H1 (cell line): Measurements from ENCODE around the gene NRXN3. TPM values are rescaled to one million over a fixed set of nuclear protein-coding genes. Genes with fewer than 3 reads are reported as not detected.

Source experiments
- CTCF ChIA-PET: fragments of 300-600 bp; sonication (Branson Sonifier 250); formaldehyde crosslinking; loops from one replicate; lab custom pipeline; 2021; ENCODE audit not compliant: partially characterized antibody; lab: Charles Lee
- POLR2A ChIA-PET: fragments of 300-600 bp; sonication (Branson Sonifier 250); formaldehyde crosslinking; loops from one replicate; lab custom pipeline; 2021; ENCODE audit warnings: inconsistent platforms; ENCODE audit not compliant: partially characterized antibody; lab: Charles Lee
- DNase-seq, 2 experiments: peaks; one replicate each; pipeline versions ENCODE4 v3.0.0 to v3.0.0-alpha.2; 2010 to 2022; ENCODE audit warnings: low spot score in 2 of 2, low read depth in 1 of 2, mixed read lengths in 1 of 2
- FAIRE-seq: peaks from 2 replicates; lab custom pipeline; 2011; peaks lifted over from hg19 to GRCh38; lab: Jason Lieb, UNC
- H2AFZ ChIP-seq: 2 replicates; pipeline ENCODE4 v1.8.1; 2012; ENCODE audit warnings: low read length, inconsistent platforms
- H2AK5ac ChIP-seq: 2 replicates; pipeline ENCODE4 v1.6.1; 2013; ENCODE audit warnings: low read depth, low read length
- H2BK120ac ChIP-seq: replicated peaks from 2 replicates; pipeline ENCODE3; 2013; ENCODE audit warnings: low read depth, low read length, inconsistent platforms
- H2BK12ac ChIP-seq: 2 replicates; pipeline ENCODE4 v1.6.1; 2013; ENCODE audit warnings: low read depth, low read length
- H2BK15ac ChIP-seq: 2 replicates; pipeline ENCODE4 v1.6.1; 2013; ENCODE audit warnings: low read length
- H2BK20ac ChIP-seq: 2 replicates; pipeline ENCODE4 v1.6.1; 2013; ENCODE audit warnings: low read length
- H2BK5ac ChIP-seq: 2 replicates; pipeline ENCODE4 v1.6.1; 2013; ENCODE audit warnings: low read depth, low read length
- H3K14ac ChIP-seq: 2 replicates; pipeline ENCODE4 v1.6.1; 2013; ENCODE audit warnings: inconsistent platforms; ENCODE audit not compliant: insufficient read length
- H3K18ac ChIP-seq: 2 replicates; pipeline ENCODE4 v1.6.1; 2013; ENCODE audit warnings: low read length; ENCODE audit errors: extremely low read depth
- H3K23ac ChIP-seq: 2 replicates; pipeline ENCODE4 v1.6.1; 2013; ENCODE audit warnings: inconsistent platforms; ENCODE audit not compliant: insufficient read length
- H3K23me2 ChIP-seq: 2 replicates; pipeline ENCODE4 v1.6.1; 2013; ENCODE audit warnings: low read depth, low read length
- H3K27ac ChIP-seq: 2 replicates; pipeline ENCODE4 v1.6.1; 2011; ENCODE audit warnings: low read depth, low read length, inconsistent platforms
- H3K27me3 ChIP-seq, 4 experiments: replicated peaks in 1 of 4; 1 replicate in 1 of 4; 2 replicates in 3 of 4; pipeline versions ENCODE4 v1.6.1 to v1.8.1; 2011 to 2013; ENCODE audit warnings: low read length in 3 of 4, mild to moderate bottlenecking in 3 of 4, inconsistent platforms in 2 of 4, mixed read lengths in 2 of 4, moderate library complexity in 1 of 4; ENCODE audit not compliant: control insufficient read depth in 3 of 4, insufficient read depth in 3 of 4; ENCODE audit errors: extremely low read depth in 1 of 4
- H3K36me3 ChIP-seq, 4 experiments: 2 replicates each; pipeline versions ENCODE4 v1.6.1 to v1.8.1; 2011 to 2013; ENCODE audit warnings: mild to moderate bottlenecking in 4 of 4, low read length in 3 of 4, moderate library complexity in 2 of 4, control low read depth in 1 of 4, inconsistent platforms in 1 of 4; ENCODE audit not compliant: insufficient read depth in 4 of 4, control insufficient read depth in 2 of 4
- H3K4ac ChIP-seq: replicated peaks from 2 replicates; pipeline ENCODE3; 2013; ENCODE audit warnings: low read length, low read depth, mixed read lengths, inconsistent platforms; ENCODE audit not compliant: insufficient read length
- H3K4me1 ChIP-seq, 4 experiments: replicated peaks in 1 of 4; 1 replicate in 1 of 4; 2 replicates in 3 of 4; pipeline versions ENCODE4 v1.6.1 to v1.8.1; 2011 to 2013; ENCODE audit warnings: low read length in 3 of 4, inconsistent platforms in 2 of 4, mixed read lengths in 1 of 4; ENCODE audit not compliant: insufficient read depth in 4 of 4, control insufficient read depth in 3 of 4
- H3K4me2 ChIP-seq, 2 experiments: 2 replicates each; pipeline versions ENCODE4 v1.6.1 to v1.8.1; 2011 to 2013; ENCODE audit warnings: low read depth in 2 of 2, low read length in 2 of 2, control low read depth in 1 of 2, inconsistent platforms in 1 of 2, mild to moderate bottlenecking in 1 of 2; ENCODE audit not compliant: insufficient read depth in 1 of 2
- H3K4me3 ChIP-seq, 4 experiments: fragments of 200-600, 300-600 bp in 1 of 4; sonication (generic), shearing (Covaris generic), sonication (Bioruptor Twin) in 1 of 4; 2 replicates each; pipeline versions ENCODE4 v1.5.1 to v1.8.1; 2011 to 2016; ENCODE audit warnings: low read length in 4 of 4, low read depth in 3 of 4, control low read depth in 2 of 4, inconsistent platforms in 2 of 4, mild to moderate bottlenecking in 2 of 4, mixed read lengths in 1 of 4, moderate library complexity in 1 of 4; ENCODE audit not compliant: insufficient read depth in 2 of 4; ENCODE audit errors: extremely low read depth in 1 of 4
- H3K56ac ChIP-seq: replicated peaks from 2 replicates; pipeline ENCODE3; 2013; ENCODE audit warnings: low read depth, mild to moderate bottlenecking, mixed read lengths, low read length, inconsistent platforms; ENCODE audit not compliant: insufficient read length
- H3K79me1 ChIP-seq: 2 replicates; pipeline ENCODE4 v1.6.1; 2013; ENCODE audit warnings: low read depth, low read length, control low read depth
- H3K79me2 ChIP-seq, 2 experiments: 2 replicates each; pipeline versions ENCODE4 v1.6.1 to v1.8.1; 2012 to 2013; ENCODE audit warnings: low read length in 2 of 2, mild to moderate bottlenecking in 2 of 2, inconsistent platforms in 1 of 2; ENCODE audit not compliant: insufficient read depth in 2 of 2, control insufficient read depth in 1 of 2
- H3K9ac ChIP-seq, 4 experiments: replicated peaks in 1 of 4; 1 replicate in 1 of 4; 2 replicates in 3 of 4; pipeline versions ENCODE4 v1.6.1 to v1.8.1; 2011 to 2013; ENCODE audit warnings: low read depth in 3 of 4, low read length in 3 of 4, control low read depth in 2 of 4, mild to moderate bottlenecking in 2 of 4, moderate library complexity in 2 of 4, inconsistent platforms in 1 of 4; ENCODE audit errors: extremely low read depth in 1 of 4
- H3K9me3 ChIP-seq, 2 experiments: 2 replicates each; pipeline versions ENCODE4 v1.6.1 to v1.8.1; 2012 to 2013; ENCODE audit warnings: mild to moderate bottlenecking in 2 of 2, moderate library complexity in 2 of 2, control low read depth in 1 of 2, inconsistent platforms in 1 of 2, low read depth in 1 of 2, low read length in 1 of 2, mixed read lengths in 1 of 2; ENCODE audit not compliant: insufficient read depth in 2 of 2
- H4K20me1 ChIP-seq, 2 experiments: replicated peaks in 1 of 2; 2 replicates each; pipeline versions ENCODE3 to v1.8.1; 2011 to 2013; ENCODE audit warnings: inconsistent platforms in 2 of 2, low read length in 2 of 2, mild to moderate bottlenecking in 1 of 2; ENCODE audit not compliant: insufficient read depth in 2 of 2, control insufficient read depth in 1 of 2
- H4K5ac ChIP-seq: 2 replicates; pipeline ENCODE4 v1.6.1; 2013; ENCODE audit warnings: low read length, low read depth, mixed read lengths, inconsistent platforms; ENCODE audit not compliant: insufficient read length
- H4K8ac ChIP-seq: 2 replicates; pipeline ENCODE4 v1.8.0; 2013; ENCODE audit warnings: mild to moderate bottlenecking, moderate library complexity, low read length, inconsistent platforms; ENCODE audit not compliant: insufficient read depth; ENCODE audit errors: extremely low read depth
- H4K91ac ChIP-seq: replicated peaks from 2 replicates; pipeline ENCODE3; 2013; ENCODE audit warnings: low read length, mixed read lengths, inconsistent platforms; ENCODE audit not compliant: insufficient read length
- BRCA1 ChIP-seq: IDR thresholded peaks from 2 replicates; pipeline ENCODE4 v1.6.1; 2012; ENCODE audit warnings: low read depth, low read length, improper control_type of control experiment
- RBBP5 ChIP-seq: IDR thresholded peaks from 2 replicates; pipeline ENCODE4 v1.7.1; 2012; ENCODE audit warnings: low read depth, mild to moderate bottlenecking, inconsistent platforms, low read length, moderate library complexity, borderline replicate concordance
- SRF ChIP-seq: IDR thresholded peaks from 2 replicates; pipeline ENCODE4 v1.6.1; 2011; ENCODE audit warnings: mild to moderate bottlenecking, low read depth, low read length, moderate library complexity
- WGBS, 2 experiments: shearing (Covaris generic) in 1 of 2; methylation state at CpG; one replicate each; pipeline versions ENCODE4 v1.1.6 to v1.1.7; 2013 to 2015; ENCODE audit warnings: low lambda C conversion rate in 2 of 2, mixed read lengths in 2 of 2, inconsistent platforms in 1 of 2, low coverage in 1 of 2, missing lambda C conversion rate in 1 of 2; ENCODE audit not compliant: insufficient replicate concordance in 2 of 2, insufficient coverage in 1 of 2, insufficient read length in 1 of 2; ENCODE audit errors: extremely low coverage in 1 of 2, missing lambda C conversion rate in 1 of 2; 5-methylcytosine and 5-hydroxymethylcytosine counted together
- polyA plus RNA-seq, 7 experiments: library from polyadenylated mRNA; depleted of rRNA in 3 of 7; stranded (reverse) in 5 of 7; unstranded in 2 of 7; fragments of >200 nt in 5 of 7; fragments of 200-250 nt in 2 of 7; gene quantifications; 1 replicate in 5 of 7; 2 replicates in 1 of 7; 4 replicates in 1 of 7; pipeline versions ENCODE4 v1.2.1 to v1.2.3, GENCODE V29; 2011 to 2013; ENCODE audit warnings: missing spikeins in 2 of 7, mixed read lengths in 2 of 7
- total RNA-seq: library from RNA; stranded (reverse); fragmentation: NEBNext Ultra II Directional; extraction: Animal tissue kit (Norgen Biotek cat#: 25700); gene quantifications from 2 replicates; pipeline ENCODE4 v1.2.1, GENCODE V29; 2021

NRXN3 gene
- total and polyA plus RNA-seq, 2 of the 8 experiments (the other 6 are each of a cell fraction or from before 2014, with no cell fraction given), result 2.6 to 4.1 TPM

- FAIRE-seq (no peak), DNase-seq (no peak)
Measured at GRCh38 chr14:79487632-79488031, 1317.5 kb downstream of the NRXN3 start.

More at GRCh38 chr14:79487632-79488031, 1317.5 kb downstream of the NRXN3 start:
- Histone ChIP-seq H3K79me2 (no peaks in the 10 kb centered on the region), H3K9me3 (no peaks in the 10 kb centered on the region), H3K23me2 (peaks cover 4% of the 10 kb centered on the region; the same call in 1 of the 2 replicates), H3K23ac (no peak overlapping the region), H3K27me3 (peaks cover 0 to 1% (median 0%) of the 10 kb centered on the region in 4 experiments; a peak in 1 of 7 replicates), H4K20me1 (no peaks in the 10 kb centered on the region), H2BK15ac (no peak overlapping the region), H3K4me3 (no peak overlapping the region), H3K18ac (no peak overlapping the region), H2BK120ac (no peak overlapping the region), H2AFZ (no peak overlapping the region), H2AK5ac (no peak overlapping the region), H2BK20ac (no peak overlapping the region), H4K5ac (no peak overlapping the region), H3K27ac (no peak overlapping the region), H3K56ac (no peak overlapping the region), H3K36me3 (no peaks in the 10 kb centered on the region), H3K9ac (no peak overlapping the region), H4K8ac (no peak overlapping the region), H3K14ac (no peak overlapping the region), H3K79me1 (no peaks in the 10 kb centered on the region), H2BK12ac (no peak overlapping the region), H3K4me1 (peaks cover 0 to 9% (median 2%) of the 10 kb centered on the region in 4 experiments; a peak in 5 of 7 replicates), H3K4ac (no peak overlapping the region), H4K91ac (no peak overlapping the region), H3K4me2 (no peak overlapping the region), H2BK5ac (no peak overlapping the region)
- WGBS, 2 experiments, result 90% methylated on average over 1 of the region's 1 CpG; no CpG with 5 or more reads in 1 of the 2 experiments
- ChIA-PET CTCF (interaction anchor here (1.1 to 4.3 kb wide), 8 partner anchors 8 to 56 kb away, joined by 3 to 16 read pairs (median 4); no protein-coding TSS in a partner anchor), POLR2A (no interaction called here)
- TF ChIP-seq SRF (no peak), RBBP5 (no peak), BRCA1 (no peak)
